Measurements from ENCODE around the gene RPL28.

- TF ChIP-seq, protein P1, sequence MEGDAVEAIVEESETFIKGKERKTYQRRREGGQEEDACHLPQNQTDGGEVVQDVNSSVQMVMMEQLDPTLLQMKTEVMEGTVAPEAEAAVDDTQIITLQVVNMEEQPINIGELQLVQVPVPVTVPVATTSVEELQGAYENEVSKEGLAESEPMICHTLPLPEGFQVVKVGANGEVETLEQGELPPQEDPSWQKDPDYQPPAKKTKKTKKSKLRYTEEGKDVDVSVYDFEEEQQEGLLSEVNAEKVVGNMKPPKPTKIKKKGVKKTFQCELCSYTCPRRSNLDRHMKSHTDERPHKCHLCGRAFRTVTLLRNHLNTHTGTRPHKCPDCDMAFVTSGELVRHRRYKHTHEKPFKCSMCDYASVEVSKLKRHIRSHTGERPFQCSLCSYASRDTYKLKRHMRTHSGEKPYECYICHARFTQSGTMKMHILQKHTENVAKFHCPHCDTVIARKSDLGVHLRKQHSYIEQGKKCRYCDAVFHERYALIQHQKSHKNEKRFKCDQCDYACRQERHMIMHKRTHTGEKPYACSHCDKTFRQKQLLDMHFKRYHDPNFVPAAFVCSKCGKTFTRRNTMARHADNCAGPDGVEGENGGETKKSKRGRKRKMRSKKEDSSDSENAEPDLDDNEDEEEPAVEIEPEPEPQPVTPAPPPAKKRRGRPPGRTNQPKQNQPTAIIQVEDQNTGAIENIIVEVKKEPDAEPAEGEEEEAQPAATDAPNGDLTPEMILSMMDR (IDR thresholded peaks at IDR 0.05; ENCODE audit: borderline replicate concordance, extremely low read depth, low read length, poor library complexity, severe bottlenecking), result no peak
- no peak for TF ChIP-seq EZH2 (IDR thresholded peaks at IDR 0.05; ENCODE audit: borderline replicate concordance, low read depth, low read length, severe bottlenecking)
These were observed 43.9 kb upstream of the RPL28 start for GRCh38 chr19:55341595-55342531.
